Measurements from ENCODE around the gene BTN3A1.
A peak's percentile ranks its signal among the peaks of the same experiment; 100 is the strongest.

Gene BTN3A1

GRCh38 chr6:26380256-26380655 is 21.8 kb upstream of the BTN3A1 start:
- no peak for DNase-seq

- DNase-seq = no peak
Observed at GRCh38 chr6:26382121-26382520, 20.0 kb upstream of the BTN3A1 start.

DNA sequence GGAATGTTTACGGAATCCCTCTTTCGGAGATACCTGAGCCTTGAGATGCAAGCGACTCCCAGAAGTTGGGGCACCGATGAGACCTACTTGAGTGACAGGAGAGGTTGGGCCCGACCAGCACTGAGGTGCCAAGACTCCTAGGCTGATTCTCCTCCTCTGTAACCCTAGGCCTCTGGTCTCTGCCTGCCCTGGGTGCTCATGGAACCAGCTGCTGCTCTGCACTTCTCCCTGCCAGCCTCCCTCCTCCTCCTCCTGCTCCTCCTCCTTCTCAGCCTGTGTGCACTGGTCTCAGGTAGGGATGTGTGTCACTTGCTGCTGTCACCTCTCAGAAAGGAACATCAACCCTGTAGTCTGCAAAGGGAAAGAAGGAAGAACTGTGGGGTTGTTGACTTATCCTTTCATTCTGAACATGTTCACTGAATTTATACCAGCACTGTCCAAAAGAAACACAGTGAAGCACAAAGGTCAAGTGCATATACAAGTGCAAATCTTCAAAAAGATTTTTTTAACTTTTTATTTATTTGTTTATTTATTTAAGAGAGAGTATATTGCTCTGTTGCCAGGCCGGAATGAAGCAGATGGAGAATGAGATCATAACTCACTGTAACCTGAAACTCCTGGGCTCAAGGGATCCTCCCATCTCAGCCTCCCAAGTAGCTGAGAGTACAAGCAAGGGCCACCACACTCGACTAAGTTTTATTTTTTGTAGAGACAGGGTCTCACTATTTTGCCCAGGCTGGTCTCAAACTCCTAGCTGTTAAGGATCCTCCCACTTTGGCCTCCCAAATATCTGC is 18.3 kb upstream of the BTN3A1 start:
- DNase-seq = peak; percentile 14

DNA sequence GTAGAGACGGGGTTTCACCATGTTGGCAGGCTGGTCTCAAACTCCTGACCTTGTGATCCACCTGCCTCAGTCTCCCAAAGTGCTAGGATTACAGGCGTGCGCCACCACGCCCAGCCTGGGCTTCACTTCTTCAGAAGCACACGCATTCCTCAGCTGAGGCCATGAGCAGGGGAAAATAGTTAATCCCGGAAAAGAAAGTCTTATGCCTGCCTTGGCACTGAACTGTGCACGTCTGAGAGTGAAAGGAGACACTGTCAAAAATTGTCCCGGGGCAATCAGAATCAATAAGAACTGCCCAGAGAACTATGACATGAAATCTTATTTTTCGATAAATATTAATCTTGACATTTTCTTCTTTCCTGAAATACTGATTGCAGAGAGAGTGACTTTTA is 16.3 kb upstream of the BTN3A1 start:
- DNase-seq = no peak

DNA sequence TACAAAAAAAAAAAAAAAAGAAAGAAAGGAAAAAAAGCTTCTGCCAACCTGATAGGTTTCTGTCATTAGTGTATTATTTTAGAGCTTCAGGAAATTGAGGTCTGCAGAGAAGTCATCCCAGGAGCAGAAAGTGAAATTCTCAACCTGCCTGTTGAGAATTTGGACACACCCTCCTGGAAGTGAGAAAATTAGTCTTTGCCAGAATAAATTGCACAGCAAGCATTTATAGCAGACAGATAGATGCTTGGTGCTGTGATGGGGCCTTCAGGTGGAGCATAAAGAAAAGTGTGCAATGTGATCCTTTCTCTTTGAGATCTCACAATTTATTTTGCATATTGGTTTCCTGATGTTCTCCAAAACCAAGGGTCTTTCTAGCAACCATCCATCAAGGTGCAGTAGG is 14.5 kb upstream of the BTN3A1 start:
- DNase-seq = no peak

- no peak for DNase-seq
Observed at GRCh38 chr6:26388014-26388413, 14.1 kb upstream of the BTN3A1 start.

- DNase-seq = no peak
Observed at GRCh38 chr6:26388441-26388840, 13.6 kb upstream of the BTN3A1 start.

DNA sequence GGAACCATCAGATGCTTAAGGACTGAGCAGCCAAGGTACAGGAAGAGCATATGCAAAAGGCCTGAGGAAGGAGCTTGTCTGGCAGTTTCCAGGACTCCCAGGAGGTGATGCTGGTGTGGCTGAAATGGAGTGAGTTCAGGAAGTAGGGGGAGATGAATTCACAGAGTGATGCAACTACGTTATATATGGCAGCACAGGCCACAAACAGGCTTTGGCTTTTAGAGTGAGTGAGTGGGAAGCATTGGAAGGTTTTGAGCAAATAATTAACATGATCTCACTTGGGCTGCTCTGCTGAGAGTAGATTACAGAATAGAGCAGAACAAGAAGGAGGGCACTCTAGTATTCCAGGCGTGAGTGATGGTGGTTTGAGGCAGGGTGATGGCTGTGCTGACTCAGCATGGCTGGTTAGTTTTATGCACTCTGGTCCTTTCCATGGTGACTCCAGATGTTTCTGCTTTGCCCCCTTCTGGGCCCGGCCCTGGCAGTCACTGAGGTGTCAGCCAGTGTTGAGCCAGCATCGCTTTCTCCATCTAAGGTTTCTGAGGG is 12.7 kb upstream of the BTN3A1 start:
- no peak for DNase-seq

- DNase-seq = no peak
Observed at GRCh38 chr6:26390531-26390930, 11.5 kb upstream of the BTN3A1 start.

GRCh38 chr6:26392932-26393636 is 9.0 kb upstream of the BTN3A1 start:
- DNase-seq = peak; percentile 26

DNA sequence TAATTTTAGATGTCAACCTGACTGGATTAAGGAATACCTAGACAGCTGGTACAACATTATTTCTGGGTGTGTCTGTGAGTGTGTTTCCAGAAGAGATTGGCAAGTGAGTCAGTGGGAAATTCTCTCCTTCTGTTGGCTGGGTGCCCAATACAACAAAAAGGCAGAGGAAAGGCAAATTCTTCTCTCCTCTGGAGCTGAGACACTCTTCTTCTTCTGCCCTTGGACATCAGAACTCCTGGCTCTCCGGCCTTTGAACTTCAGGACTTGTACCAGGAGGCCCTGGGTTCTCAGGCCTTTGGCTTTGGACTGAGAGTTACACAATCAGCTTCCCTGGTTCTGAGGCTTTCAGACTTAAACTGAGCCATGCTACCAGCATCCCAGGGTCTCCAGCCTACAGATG is 7.8 kb upstream of the BTN3A1 start:
- DNase-seq = peak; percentile 4

GRCh38 chr6:26398555-26398954 is 3.5 kb upstream of the BTN3A1 start:
- no peak for DNase-seq

DNA sequence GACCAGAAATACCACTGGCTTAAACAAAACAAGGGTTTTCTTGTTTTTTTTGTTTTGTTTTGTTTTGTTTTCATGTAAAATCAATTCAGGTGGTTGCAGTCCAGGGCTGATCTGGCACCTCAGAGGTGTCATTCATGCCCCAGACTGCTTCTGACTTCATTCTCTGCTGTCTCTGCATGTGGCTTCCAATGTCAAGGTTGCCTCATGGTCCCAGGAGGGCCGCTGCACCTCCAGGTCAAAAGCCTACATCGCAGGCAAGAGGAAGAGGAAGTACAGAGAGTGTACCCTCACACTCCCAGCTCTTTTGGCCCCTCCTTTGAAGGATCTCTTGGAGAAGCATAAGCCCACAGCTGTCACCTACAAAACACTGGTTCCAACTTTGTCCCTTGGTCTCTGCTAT is 1.4 kb upstream of the BTN3A1 start:
- no peak for DNase-seq

DNA sequence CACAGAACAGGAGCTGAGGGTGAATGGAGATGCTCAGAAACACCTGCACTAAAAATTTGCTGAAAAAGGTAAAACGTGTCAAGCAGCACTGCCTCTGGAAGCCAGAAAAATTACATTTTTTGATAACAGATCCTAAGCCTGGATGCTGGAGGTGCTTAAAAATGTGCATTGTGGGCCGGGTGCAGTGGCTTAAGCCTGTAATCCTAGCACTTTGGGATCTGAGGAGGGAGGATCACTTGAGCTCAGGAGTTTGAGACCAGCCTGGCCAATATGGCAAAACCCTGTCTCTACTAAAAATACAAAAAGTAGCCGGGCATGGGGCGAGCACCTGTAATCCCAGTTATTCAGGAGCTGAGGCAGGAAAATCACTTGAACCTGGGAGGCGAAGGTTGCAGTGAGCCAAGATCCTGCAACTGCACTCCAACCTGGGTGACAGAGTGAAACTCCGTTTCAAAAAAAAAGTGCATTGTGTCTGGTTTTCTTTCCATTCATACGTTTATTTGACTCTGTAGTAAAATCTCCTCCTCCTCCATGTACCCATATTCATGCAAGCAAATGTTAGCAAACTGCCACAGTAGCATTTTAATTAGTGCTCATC is 587 bp upstream of the BTN3A1 start:
- DNase-seq = no peak

DNA sequence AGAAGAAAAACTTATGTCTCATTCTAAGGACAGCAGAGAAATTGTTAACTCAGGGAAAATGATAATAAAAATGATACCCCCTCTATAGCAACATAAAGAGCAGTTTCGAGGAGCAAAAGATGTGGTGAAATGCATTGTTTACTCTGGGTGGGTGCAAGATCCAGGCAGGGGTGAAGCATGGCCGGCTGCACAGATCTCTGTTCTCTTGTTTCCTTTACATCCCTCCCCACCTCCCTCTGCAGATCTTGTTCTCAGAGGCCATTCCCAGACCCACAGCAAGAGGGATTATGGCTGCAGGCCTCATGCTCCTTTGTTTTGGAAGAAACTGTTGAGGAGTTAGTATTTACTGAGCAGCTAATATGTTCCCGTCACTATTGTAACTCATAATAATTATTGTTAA is 1.8 kb downstream of the BTN3A1 start:
- DNase-seq = no peak

DNA sequence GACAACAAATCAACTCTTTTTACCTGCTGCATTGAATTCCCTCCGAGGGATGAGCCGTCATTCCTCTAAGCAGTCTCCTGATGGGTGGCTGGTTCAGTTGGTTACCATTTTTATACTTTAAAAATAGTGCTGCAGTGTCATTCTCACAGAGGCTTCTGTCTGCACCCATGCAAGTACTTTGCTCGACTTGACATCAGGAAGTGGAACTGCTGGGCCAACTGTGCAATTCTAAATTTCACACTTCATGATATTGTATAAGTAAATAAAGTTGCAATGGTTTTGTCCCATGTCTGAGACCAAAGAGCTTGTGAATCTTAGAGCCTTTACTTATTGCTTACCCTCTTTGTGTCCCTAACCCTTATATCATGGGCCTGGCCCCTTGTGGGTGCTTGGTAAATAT is 2.5 kb downstream of the BTN3A1 start:
- no peak for DNase-seq

GRCh38 chr6:26408828-26409730 is 7.0 kb downstream of the BTN3A1 start:
- no peak for DNase-seq

- no peak for DNase-seq
Observed at GRCh38 chr6:26411751-26412150, 9.7 kb downstream of the BTN3A1 start.

GRCh38 chr6:26412228-26412627 is 10.2 kb downstream of the BTN3A1 start:
- no peak for DNase-seq

DNA sequence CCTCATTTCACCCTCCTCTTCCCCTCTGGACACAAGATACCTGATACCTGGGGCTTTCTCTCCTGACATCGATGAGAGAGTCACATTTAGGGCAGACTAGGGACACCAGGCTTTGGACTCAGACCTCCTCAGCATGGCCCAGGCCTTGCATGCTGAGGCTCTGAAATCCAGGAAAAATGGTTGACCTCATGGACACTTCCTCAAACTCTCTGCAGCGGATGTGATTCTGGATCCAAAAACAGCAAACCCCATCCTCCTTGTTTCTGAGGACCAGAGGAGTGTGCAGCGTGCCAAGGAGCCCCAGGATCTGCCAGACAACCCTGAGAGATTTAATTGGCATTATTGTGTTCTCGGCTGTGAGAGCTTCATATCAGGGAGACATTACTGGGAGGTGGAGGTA is 10.9 kb downstream of the BTN3A1 start:
- DNase-seq = no peak

- no peak for DNase-seq
Observed at GRCh38 chr6:26414281-26414680, 12.2 kb downstream of the BTN3A1 start.

GRCh38 chr6:26415036-26415614 is 13.1 kb downstream of the BTN3A1 start:
- no peak for DNase-seq
